ENCODE results near the gene PTTG1IP.

GRCh38 chr21:44893278-44893556 lies 19.7 kb upstream of the PTTG1IP start:
- TF ChIP-seq, protein P1, sequence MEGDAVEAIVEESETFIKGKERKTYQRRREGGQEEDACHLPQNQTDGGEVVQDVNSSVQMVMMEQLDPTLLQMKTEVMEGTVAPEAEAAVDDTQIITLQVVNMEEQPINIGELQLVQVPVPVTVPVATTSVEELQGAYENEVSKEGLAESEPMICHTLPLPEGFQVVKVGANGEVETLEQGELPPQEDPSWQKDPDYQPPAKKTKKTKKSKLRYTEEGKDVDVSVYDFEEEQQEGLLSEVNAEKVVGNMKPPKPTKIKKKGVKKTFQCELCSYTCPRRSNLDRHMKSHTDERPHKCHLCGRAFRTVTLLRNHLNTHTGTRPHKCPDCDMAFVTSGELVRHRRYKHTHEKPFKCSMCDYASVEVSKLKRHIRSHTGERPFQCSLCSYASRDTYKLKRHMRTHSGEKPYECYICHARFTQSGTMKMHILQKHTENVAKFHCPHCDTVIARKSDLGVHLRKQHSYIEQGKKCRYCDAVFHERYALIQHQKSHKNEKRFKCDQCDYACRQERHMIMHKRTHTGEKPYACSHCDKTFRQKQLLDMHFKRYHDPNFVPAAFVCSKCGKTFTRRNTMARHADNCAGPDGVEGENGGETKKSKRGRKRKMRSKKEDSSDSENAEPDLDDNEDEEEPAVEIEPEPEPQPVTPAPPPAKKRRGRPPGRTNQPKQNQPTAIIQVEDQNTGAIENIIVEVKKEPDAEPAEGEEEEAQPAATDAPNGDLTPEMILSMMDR (IDR thresholded peaks at IDR 0.05; ENCODE audit: low read depth, low read length, poor library complexity, severe bottlenecking) = no peak
- no peak for TF ChIP-seq EZH2phosphoT487 (IDR thresholded peaks at IDR 0.05; ENCODE audit: borderline replicate concordance, low read length)
